ENCODE results near the gene RELA. TPM values are rescaled to one million over a fixed set of nuclear protein-coding genes. Genes with fewer than 3 reads are reported as not detected.

RELA gene
- total RNA-seq (2014; rRNA removed; shearing (Covaris generic)) (38.4 and 45.1 TPM in 2 replicates), polyA plus RNA-seq (2016; fragmentation: Nextera tagmentation; extraction: Ambion mirVana) (67.8 and 74.3 TPM in 2 replicates)

GRCh38 chr11:65662799-65663638 lies at the start of gene RELA:
Gene RELA (minus strand): TSS chr11:65662916. CDS start chr11:65662832, 84 bp downstream.
- Histone ChIP-seq H3K27ac (peak within 1 kb of the TSS; percentile 94), H3K9me3 (ENCODE audit: low read depth) (no peaks in the 10 kb centered on the region), H3K4me3 (peak within 1 kb of the TSS; percentile 98), H2AFZ (peak within 1 kb of the TSS; percentile 67), H3K36me3 (ENCODE audit: low read depth) (peaks cover 22% of the 10 kb centered on the region; the same call in 1 of the 2 replicates), H3F3A (ENCODE audit: insufficient read depth) (peaks cover 17% of the 10 kb centered on the region; the same call in 1 of the 2 replicates), H3K9ac (peak within 1 kb of the TSS; percentile 94), H3K4me1 (ENCODE audit: insufficient read depth) (peaks cover 10% of the 10 kb centered on the region), H3K4me2 (ENCODE audit: unreplicated experiment) (peak within 1 kb of the TSS; percentile 96), H3K79me2 (ENCODE audit: insufficient read depth) (peaks cover 46% of the 10 kb centered on the region), H3K9me2 (ENCODE audit: insufficient read depth) (no peaks in the 10 kb centered on the region), H4K20me1 (ENCODE audit: insufficient read depth) (no peaks in the 10 kb centered on the region), H3K27me3 (replicated peaks; ENCODE audit: insufficient read depth) (no peaks in the 10 kb centered on the region)
- TF ChIP-seq EZH2phosphoT487 (IDR thresholded peaks at IDR 0.05; ENCODE audit: insufficient read depth, low read depth): no peak
- no peak for TF ChIP-seq EZH2 (IDR thresholded peaks at IDR 0.05; ENCODE audit: insufficient read depth, poor library complexity, severe bottlenecking)
- in situ Hi-C loops (cut with MboI): no loop called here
- WGBS, 2 experiments (ENCODE audit: low coverage in 1 of 2, low lambda C conversion rate in 2 of 2, missing lambda C conversion rate in 2 of 2): 0 to 1% methylated on average over 50 to 58 of the region's 91 CpGs
- peak; percentile 98 for DNase-seq

DNA sequence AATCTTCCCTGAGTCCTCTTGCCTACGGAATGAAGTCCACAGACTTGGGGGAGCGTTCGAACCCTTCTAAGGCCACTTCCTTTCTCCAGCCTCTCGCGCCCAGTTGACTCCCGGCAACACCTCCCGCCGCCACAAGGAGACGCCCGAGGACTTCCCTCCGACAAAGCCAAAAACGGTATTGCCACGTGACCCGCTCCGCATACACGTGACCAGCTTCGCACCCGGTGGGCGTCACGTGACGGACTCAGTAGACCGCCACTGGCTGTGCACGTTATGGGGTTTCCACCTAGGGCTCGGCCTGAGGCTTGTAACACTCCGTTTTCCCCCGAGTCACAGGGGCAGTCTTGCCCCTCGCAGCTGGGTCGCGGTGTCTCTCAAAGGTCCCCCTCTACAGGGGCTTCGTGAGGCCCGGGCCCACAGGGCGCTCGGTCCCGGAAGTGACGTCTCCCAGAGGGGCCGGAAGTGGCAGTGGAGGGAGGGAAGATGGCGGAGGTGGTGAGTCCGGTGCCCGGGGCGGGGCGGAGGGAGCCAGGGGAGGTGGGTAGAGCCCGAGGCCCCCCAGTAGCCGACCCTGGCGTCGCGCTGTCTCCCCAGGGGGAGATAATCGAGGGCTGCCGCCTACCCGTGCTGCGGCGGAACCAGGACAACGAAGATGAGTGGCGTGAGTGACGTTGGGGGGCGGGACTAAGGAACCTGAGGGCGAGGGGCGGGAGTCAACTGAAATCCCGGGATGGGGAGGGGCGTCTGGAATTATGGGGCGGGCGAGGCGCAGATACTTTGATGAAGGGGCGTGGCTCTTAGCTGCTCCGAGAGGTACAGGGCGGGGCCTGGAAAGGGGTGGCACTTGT lies 49.3 kb upstream of the RELA start, which contains the start of gene KAT5:
KAT5 (plus strand) TSS at position 468 of the 848 bp plus-strand sequence; CDS start at position 484, 16 bp downstream.
- Histone ChIP-seq H3K9me2 (ENCODE audit: insufficient read depth) (no peaks in the 10 kb centered on the region), H4K20me1 (ENCODE audit: insufficient read depth) (no peaks in the 10 kb centered on the region), H3K9ac (peak within 1 kb of the TSS; percentile 94), H2AFZ (peak within 1 kb of the TSS; percentile 85), H3K4me1 (ENCODE audit: insufficient read depth) (peaks cover 4% of the 10 kb centered on the region; the same call in 1 of the 2 replicates), H3K79me2 (ENCODE audit: insufficient read depth) (peaks cover 46% of the 10 kb centered on the region), H3K36me3 (ENCODE audit: low read depth) (peaks cover 12% of the 10 kb centered on the region), H3K9me3 (ENCODE audit: low read depth) (no peaks in the 10 kb centered on the region), H3K4me3 (peak within 1 kb of the TSS; percentile 79), H3K27ac (peak within 1 kb of the TSS; percentile 97), H3K4me2 (ENCODE audit: unreplicated experiment) (peak within 1 kb of the TSS; percentile 82), H3K27me3 (replicated peaks; ENCODE audit: insufficient read depth) (no peaks in the 10 kb centered on the region), H3F3A (ENCODE audit: insufficient read depth) (0 out of 2 replicates have a peak, but pooled peaks cover 3% of the 10 kb centered on the region)
- DNase-seq: peak; percentile 100
- no peak for TF ChIP-seq EZH2 (IDR thresholded peaks at IDR 0.05; ENCODE audit: insufficient read depth, poor library complexity, severe bottlenecking)
- no peak for TF ChIP-seq EZH2phosphoT487 (IDR thresholded peaks at IDR 0.05; ENCODE audit: insufficient read depth, low read depth)
- 1% methylated on average over 55 to 65 of the region's 65 CpGs for WGBS, 2 experiments (ENCODE audit: low coverage in 1 of 2, low lambda C conversion rate in 2 of 2, missing lambda C conversion rate in 2 of 2)
- in situ Hi-C loops (cut with MboI): no loop called here

GRCh38 chr11:65710421-65710820 lies 47.7 kb upstream of the RELA start:
- Histone ChIP-seq H3K4me3 (no peak overlapping the region), H3K27me3 (replicated peaks; ENCODE audit: insufficient read depth) (no peaks in the 10 kb centered on the region), H3F3A (ENCODE audit: insufficient read depth) (0 out of 2 replicates have a peak, but pooled peaks cover 3% of the 10 kb centered on the region), H3K4me2 (ENCODE audit: unreplicated experiment) (peak overlapping the region; percentile 82), H3K79me2 (ENCODE audit: insufficient read depth) (peaks cover 30% of the 10 kb centered on the region), H3K9me3 (ENCODE audit: low read depth) (no peaks in the 10 kb centered on the region), H4K20me1 (ENCODE audit: insufficient read depth) (no peaks in the 10 kb centered on the region), H3K9ac (no peak overlapping the region), H3K36me3 (ENCODE audit: low read depth) (peaks cover 5% of the 10 kb centered on the region), H2AFZ (peak overlapping the region; percentile 85), H3K27ac (no peak overlapping the region), H3K9me2 (ENCODE audit: insufficient read depth) (no peaks in the 10 kb centered on the region), H3K4me1 (ENCODE audit: insufficient read depth) (peaks cover 4% of the 10 kb centered on the region; the same call in 1 of the 2 replicates)
- in situ Hi-C loops (cut with MboI): no loop called here
- DNase-seq: peak; percentile 15
- TF ChIP-seq EZH2 (IDR thresholded peaks at IDR 0.05; ENCODE audit: insufficient read depth, poor library complexity, severe bottlenecking) (no peak), EZH2phosphoT487 (IDR thresholded peaks at IDR 0.05; ENCODE audit: insufficient read depth, low read depth) (no peak)
- WGBS, 2 experiments (ENCODE audit: low coverage in 1 of 2, low lambda C conversion rate in 2 of 2, missing lambda C conversion rate in 2 of 2): 79 to 81% methylated on average over 3 of the region's 3 CpGs

DNA sequence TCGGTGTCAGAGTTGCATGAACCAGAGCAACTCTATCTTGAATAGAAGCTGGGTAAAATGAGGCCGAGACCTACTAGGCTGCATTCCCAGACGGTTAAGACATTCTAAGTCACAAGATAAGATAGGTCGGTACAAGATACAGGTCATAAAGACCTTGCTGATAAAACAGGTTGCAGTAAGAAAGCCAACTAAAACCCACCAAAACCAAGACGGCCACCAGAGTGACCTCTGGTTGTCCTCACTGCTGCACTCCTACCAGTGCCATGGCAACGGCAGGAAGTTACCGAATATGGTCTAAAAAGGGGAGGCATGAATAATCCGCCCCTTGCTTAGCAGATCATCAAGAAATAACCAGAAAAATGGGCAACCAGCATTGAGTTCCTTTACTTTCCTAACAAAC lies 46.9 kb upstream of the RELA start:
- in situ Hi-C loops (cut with MboI): no loop called here

More for the DNA sequence above, 46.9 kb upstream of the RELA start:
- Histone ChIP-seq H3K9ac (no peak overlapping the region), H3K27ac (no peak overlapping the region), H3K9me3 (ENCODE audit: low read depth) (no peaks in the 10 kb centered on the region), H3K4me2 (ENCODE audit: unreplicated experiment) (no peak overlapping the region), H3F3A (ENCODE audit: insufficient read depth) (0 out of 2 replicates have a peak, but pooled peaks cover 3% of the 10 kb centered on the region), H4K20me1 (ENCODE audit: insufficient read depth) (no peaks in the 10 kb centered on the region), H3K27me3 (replicated peaks; ENCODE audit: insufficient read depth) (no peaks in the 10 kb centered on the region), H3K4me1 (ENCODE audit: insufficient read depth) (peaks cover 4% of the 10 kb centered on the region; the same call in 1 of the 2 replicates), H3K4me3 (no peak overlapping the region), H3K36me3 (ENCODE audit: low read depth) (peaks cover 2% of the 10 kb centered on the region), H3K9me2 (ENCODE audit: insufficient read depth) (no peaks in the 10 kb centered on the region), H3K79me2 (ENCODE audit: insufficient read depth) (peaks cover 23% of the 10 kb centered on the region), H2AFZ (no peak overlapping the region)
- 81 to 86% methylated on average over 8 of the region's 8 CpGs for WGBS, 2 experiments (ENCODE audit: low coverage in 1 of 2, low lambda C conversion rate in 2 of 2, missing lambda C conversion rate in 2 of 2)
- TF ChIP-seq EZH2 (IDR thresholded peaks at IDR 0.05; ENCODE audit: insufficient read depth, poor library complexity, severe bottlenecking): no peak
- DNase-seq: no peak

All from GM23248 (cell line).